ENCODE results near the gene CRYBB1. TPM values are rescaled to one million over a fixed set of nuclear protein-coding genes. Genes with fewer than 3 reads are reported as not detected.

Gene CRYBB1
- polyA plus RNA-seq, 1 of the 3 experiments (the other 2 are of a cell fraction), result 0.05 TPM

- TF ChIP-seq CTCF (IDR thresholded peaks at IDR 0.05), result no peak
- TF ChIP-seq MEF2A (IDR thresholded peaks at IDR 0.05; ENCODE audit: borderline replicate concordance, low read depth), result no peak
Measured at GRCh38 chr22:26555478-26555877, 62.3 kb downstream of the CRYBB1 start (continued).

- TF ChIP-seq RCOR1 (IDR thresholded peaks at IDR 0.05; ENCODE audit: low read length) (no peak), MAX (IDR thresholded peaks at IDR 0.05; ENCODE audit: low read depth) (no peak), PBX3 (IDR thresholded peaks at IDR 0.05) (no peak), CTCF (IDR thresholded peaks at IDR 0.05) (no peak), SIN3A (IDR thresholded peaks at IDR 0.05; ENCODE audit: borderline replicate concordance, low read depth, low read length) (no peak), EZH2phosphoT487 (IDR thresholded peaks at IDR 0.05; ENCODE audit: borderline replicate concordance, low read depth) (no peak), MXI1 (IDR thresholded peaks at IDR 0.05; ENCODE audit: low read depth, low read length) (no peak), POLR2AphosphoS5 (IDR thresholded peaks at IDR 0.05; ENCODE audit: low read depth, low read length) (no peak), NRF1 (IDR thresholded peaks at IDR 0.05; ENCODE audit: low read depth, low read length) (no peak), REST (IDR thresholded peaks at IDR 0.05; ENCODE audit: low read depth, low read length) (no peak)
- Histone ChIP-seq H3K27me3 (ENCODE audit: insufficient read depth) (no peaks in the 10 kb centered on the region), H4K20me1 (ENCODE audit: insufficient read depth) (no peaks in the 10 kb centered on the region), H3K4me2 (no peak overlapping the region), H3K9ac (no peak overlapping the region), H3F3A (replicated peaks; ENCODE audit: insufficient read depth) (peaks cover 17% of the 10 kb centered on the region), H3K4me3 (ENCODE audit: low read depth in 2 of 2, low read length in 1 of 2) (no peak overlapping the region), H3K79me2 (ENCODE audit: insufficient read depth) (peaks cover 51% of the 10 kb centered on the region), H3K9me3 (no peaks in the 10 kb centered on the region), H2AFZ (ENCODE audit: low read depth) (no peak overlapping the region), H3K27ac (ENCODE audit: low read depth in 2 of 2, low read length in 1 of 2) (no peak overlapping the region), H3K4me1 (ENCODE audit: control insufficient read depth in 1 of 2, insufficient read depth in 2 of 2, low read depth in 1 of 2, low read length in 1 of 2) (peaks cover 0 to 25% of the 10 kb centered on the region in 2 experiments; a peak in 3 of 4 replicates), H3K9me2 (no peaks in the 10 kb centered on the region), H3K36me3 (replicated peaks in 1 of 2; ENCODE audit: control insufficient read depth in 1 of 2, insufficient read depth in 2 of 2, low read length in 1 of 2) (no peaks in the 10 kb centered on the region)
- no peak for DNase-seq
- 92% methylated on average over 6 of the region's 6 CpGs for WGBS (ENCODE audit: low lambda C conversion rate)
- CTCF ChIA-PET, result interaction anchor here (0.6 kb wide), 1 partner anchor 524 kb away, joined by 3 read pairs; no protein-coding TSS in a partner anchor
- POLR2A ChIA-PET, result no interaction called here
Measured at GRCh38 chr22:26554956-26555355, 62.9 kb downstream of the CRYBB1 start.
